GM12878 (cell line): Measurements from ENCODE around the gene FAM110A. TPM values are rescaled to one million over a fixed set of nuclear protein-coding genes. Genes with fewer than 3 reads are reported as not detected.

Source experiments
- ATAC-seq: fragments of 200-7000 bp; cut with Tn5 transposase; 3 replicates; pipeline ENCODE4 v1.9.1; 2020; ENCODE audit warnings: mild to moderate bottlenecking, moderate library complexity
- BruUV-seq: library from RNA; stranded (reverse); fragments of 400-500 nt; replicated peaks from 2 replicates; lab custom pipeline; 2021; lab: Mats Ljungman, UMichigan
- CTCF ChIA-PET: fragments of 300-600 bp; sonication (Branson Sonifier 250); formaldehyde crosslinking; extraction: SDS; loops from one replicate; lab custom pipeline; 2021; ENCODE audit warnings: inconsistent platforms; lab: Yijun Ruan, JAX
- POLR2A ChIA-PET: fragments of 350-600 bp; formaldehyde crosslinking; extraction: SDS; loops from one replicate; lab custom pipeline; 2021; ENCODE audit warnings: inconsistent platforms; lab: Charles Lee
- RAD21 ChIA-PET: fragments of 300-600 bp; sonication (Branson Sonifier 250); formaldehyde crosslinking; loops from one replicate; lab custom pipeline; 2023; ENCODE audit warnings: antibody characterized with exemption; ENCODE audit not compliant: unreplicated experiment; lab: Charles Lee
- SMC1A ChIA-PET: fragments of 300-600 bp; sonication (Branson Sonifier 250); formaldehyde crosslinking; loops from one replicate; lab custom pipeline; 2023; ENCODE audit not compliant: unreplicated experiment, uncharacterized antibody; lab: Charles Lee
- DNase-seq: peaks from one replicate; pipeline ENCODE4 v3.0.0-alpha.2; 2011; ENCODE audit warnings: low read depth, low spot score
- FAIRE-seq: peaks from 3 replicates; lab custom pipeline; 2011; peaks lifted over from hg19 to GRCh38; lab: Jason Lieb, UNC
- H2AFZ ChIP-seq: 2 replicates; pipeline ENCODE4 v1.6.0; 2011; ENCODE audit warnings: low read depth, low read length, control low read depth; ENCODE audit not compliant: control insufficient read depth
- H3K27ac ChIP-seq: 2 replicates; pipeline ENCODE4 v1.5.1; 2011; ENCODE audit warnings: control low read depth; ENCODE audit not compliant: control insufficient read depth, insufficient read depth
- H3K27me3 ChIP-seq, 2 experiments: replicated peaks in 1 of 2; 2 replicates each; pipeline versions ENCODE4 v1.6.0 to v1.6.1; 2011; ENCODE audit warnings: low read length in 1 of 2; ENCODE audit not compliant: control insufficient read depth in 2 of 2, insufficient read depth in 2 of 2
- H3K36me3 ChIP-seq, 2 experiments: 2 replicates each; pipeline ENCODE4 v1.5.1; 2011; ENCODE audit warnings: low read length in 1 of 2; ENCODE audit not compliant: control insufficient read depth in 2 of 2, insufficient read depth in 2 of 2
- H3K4me1 ChIP-seq: 2 replicates; pipeline ENCODE4 v1.6.1; 2011; ENCODE audit warnings: mild to moderate bottlenecking, low read length, moderate library complexity, mixed read lengths; ENCODE audit not compliant: control insufficient read depth, insufficient read depth
- H3K4me2 ChIP-seq: 2 replicates; pipeline ENCODE4 v1.6.0; 2011; ENCODE audit warnings: control low read depth; ENCODE audit not compliant: control insufficient read depth, insufficient read depth
- H3K4me3 ChIP-seq: fragments of 200-600 bp; sonication (generic); 2 replicates; pipeline ENCODE4 v1.5.1; 2016
- H3K79me2 ChIP-seq: 2 replicates; pipeline ENCODE4 v1.6.0; 2011; ENCODE audit warnings: low read length; ENCODE audit not compliant: control insufficient read depth, insufficient read depth
- H3K9ac ChIP-seq: 2 replicates; pipeline ENCODE4 v1.8.0; 2011; ENCODE audit warnings: low read length, control low read depth, mixed read lengths; ENCODE audit not compliant: control insufficient read depth, insufficient read depth
- H3K9me3 ChIP-seq: replicated peaks from 3 replicates; pipeline ENCODE4 v1.5.1; 2011; ENCODE audit warnings: mild to moderate bottlenecking, low read length; ENCODE audit not compliant: control insufficient read depth, insufficient read depth
- H4K20me1 ChIP-seq: 2 replicates; pipeline ENCODE4 v1.6.0; 2011; ENCODE audit not compliant: control insufficient read depth, insufficient read depth
- ATF7 ChIP-seq: fragments of 450-650 bp; IDR thresholded peaks from 2 replicates; pipeline ENCODE4 v1.6.1; 2016; ENCODE audit warnings: low read depth, mild to moderate bottlenecking
- CBX3 ChIP-seq: fragments of 200-600 bp; sonication (generic); IDR thresholded peaks from 2 replicates; pipeline ENCODE4 v1.6.1; 2016; ENCODE audit warnings: low read depth, borderline replicate concordance
- CBX5 ChIP-seq: sonication (generic); IDR thresholded peaks from 2 replicates; pipeline ENCODE4 v1.6.1; 2016; ENCODE audit warnings: low read depth, moderate library complexity, mild to moderate bottlenecking, inconsistent platforms
- FOXM1 ChIP-seq: IDR thresholded peaks from 2 replicates; pipeline ENCODE4 v1.6.1; 2012; ENCODE audit warnings: low read depth, mild to moderate bottlenecking, inconsistent platforms, low read length, moderate library complexity
- GATAD2B ChIP-seq: fragments of 450-650 bp; conservative IDR thresholded peaks from 2 replicates; pipeline ENCODE4 v1.6.1; 2017; ENCODE audit warnings: low read depth, mild to moderate bottlenecking, moderate library complexity
- IKZF2 ChIP-seq, 2 experiments: fragments of 450-650 bp; IDR thresholded peaks; 2 replicates each; pipeline ENCODE4 v1.6.1; 2017; ENCODE audit warnings: mild to moderate bottlenecking in 2 of 2, moderate library complexity in 2 of 2
- LARP7 ChIP-seq: fragments of 450-650 bp; IDR thresholded peaks from 2 replicates; pipeline ENCODE4 v1.6.1; 2017; ENCODE audit warnings: mild to moderate bottlenecking
- MYC ChIP-seq: IDR thresholded peaks from 2 replicates; pipeline ENCODE4 v1.6.1; 2011; ENCODE audit warnings: mild to moderate bottlenecking, low read length, moderate library complexity, inconsistent platforms; ENCODE audit not compliant: insufficient read depth, insufficient replicate concordance, insufficient read length, severe bottlenecking
- NFIC ChIP-seq: IDR thresholded peaks from 2 replicates; pipeline ENCODE4 v1.6.1; 2012; ENCODE audit warnings: low read depth, mild to moderate bottlenecking, inconsistent platforms, low read length, moderate library complexity
- RAD21 ChIP-seq: IDR thresholded peaks from 2 replicates; pipeline ENCODE4 v1.6.1; 2011; ENCODE audit warnings: mild to moderate bottlenecking, low read depth, low read length, moderate library complexity; ENCODE audit not compliant: insufficient read depth
- SMC3 ChIP-seq: IDR thresholded peaks from 2 replicates; pipeline ENCODE4 v1.6.1; 2011; ENCODE audit warnings: low read length, improper control_type of control experiment, borderline replicate concordance
- STAT1 ChIP-seq: fragments of 450-650 bp; conservative IDR thresholded peaks from 2 replicates; pipeline ENCODE4 v1.6.1; 2014; ENCODE audit warnings: antibody characterized with exemption, mild to moderate bottlenecking
- WGBS: methylation state at CpG from one replicate; pipeline ENCODE4 v1.1.6; 2016; ENCODE audit warnings: low lambda C conversion rate; ENCODE audit not compliant: insufficient replicate concordance, insufficient coverage; ENCODE audit errors: missing lambda C conversion rate; 5-methylcytosine and 5-hydroxymethylcytosine counted together
- in situ Hi-C: fragments of 300-500 bp; cut with MboI; formaldehyde crosslinking; loops from 9 replicates; pipeline ENCODE4 v1.14.3; 2018; ENCODE audit warnings: mixed read lengths
- intact Hi-C: fragments of 100-400 bp; cut with micrococcal nuclease; formaldehyde crosslinking; loops from one replicate; pipeline ENCODE4 v1.14.2; 2022; ENCODE audit not compliant: unreplicated experiment
- polyA plus RNA-seq, 11 experiments: library from polyadenylated mRNA; depleted of rRNA in 4 of 11; unstranded in 6 of 11; stranded (reverse) in 5 of 11; fragments of >200 nt; fragmentation: Nextera tagmentation in 4 of 11; fragmentation: Illumina TruSeq in 1 of 11; extraction: Ambion mirVana in 4 of 11; extraction: Trizol in 1 of 11; gene quantifications; 1 replicate in 1 of 11; 2 replicates in 10 of 11; pipeline versions ENCODE4 v1.2.1 to v1.2.3, GENCODE V29; 2011 to 2016; ENCODE audit warnings: inconsistent platforms in 2 of 11, missing spikeins in 2 of 11, low read depth in 1 of 11
- total RNA-seq, 4 experiments: library from RNA; depleted of rRNA in 3 of 4; stranded (reverse); fragments of >200 nt in 3 of 4; fragmentation: Illumina TruSeq in 1 of 4; extraction: Trizol in 1 of 4; gene quantifications; 2 replicates each; pipeline versions ENCODE4 v1.2.1 to v1.2.3, GENCODE V29; 2013 to 2021
- TF ChIP-seq, protein P1 (sequence below): fragments of 450-650 bp; IDR thresholded peaks from 2 replicates; pipeline ENCODE4 v1.6.1; 2017; ENCODE audit warnings: antibody characterized with exemption, mild to moderate bottlenecking, moderate library complexity
- TF ChIP-seq, protein P2 (sequence below): IDR thresholded peaks from 2 replicates; pipeline ENCODE4 v1.6.1; 2011; ENCODE audit warnings: borderline replicate concordance, low read depth, mild to moderate bottlenecking, moderate library complexity, low read length; ENCODE audit not compliant: insufficient read depth, poor library complexity, severe bottlenecking

FAM110A gene
- total and polyA plus RNA-seq, 10 of the 15 experiments (the other 5 are each of a cell fraction or from before 2014, with no cell fraction given): 1.1 to 14.8 (median 7.4) TPM

DNA sequence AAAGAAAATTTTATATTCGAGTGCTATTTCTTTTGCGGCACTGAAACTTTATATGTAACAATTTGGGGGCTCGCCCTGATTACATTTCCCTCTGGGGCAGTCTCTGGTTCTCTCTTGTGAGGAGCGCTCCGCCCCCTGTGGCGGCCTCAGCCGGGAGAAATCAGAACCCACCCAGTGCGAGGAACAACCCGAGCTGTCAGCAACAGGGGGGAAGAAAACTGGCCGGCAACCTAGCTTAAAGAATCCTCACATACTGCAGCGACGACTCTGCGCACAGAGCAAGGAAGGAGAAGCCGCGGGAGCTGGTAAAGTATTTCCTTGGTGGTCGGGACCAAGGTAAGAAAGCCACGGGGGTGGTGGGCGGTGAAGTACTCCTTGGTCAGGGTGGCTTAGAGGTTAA, 41.3 kb upstream of the FAM110A start:
- ChIA-PET CTCF (no interaction called here), SMC1A (no interaction called here), RAD21 (no interaction called here), POLR2A (no interaction called here)
- TF ChIP-seq LARP7 (no peak), NFIC (no peak)
- TF ChIP-seq, protein P1, sequence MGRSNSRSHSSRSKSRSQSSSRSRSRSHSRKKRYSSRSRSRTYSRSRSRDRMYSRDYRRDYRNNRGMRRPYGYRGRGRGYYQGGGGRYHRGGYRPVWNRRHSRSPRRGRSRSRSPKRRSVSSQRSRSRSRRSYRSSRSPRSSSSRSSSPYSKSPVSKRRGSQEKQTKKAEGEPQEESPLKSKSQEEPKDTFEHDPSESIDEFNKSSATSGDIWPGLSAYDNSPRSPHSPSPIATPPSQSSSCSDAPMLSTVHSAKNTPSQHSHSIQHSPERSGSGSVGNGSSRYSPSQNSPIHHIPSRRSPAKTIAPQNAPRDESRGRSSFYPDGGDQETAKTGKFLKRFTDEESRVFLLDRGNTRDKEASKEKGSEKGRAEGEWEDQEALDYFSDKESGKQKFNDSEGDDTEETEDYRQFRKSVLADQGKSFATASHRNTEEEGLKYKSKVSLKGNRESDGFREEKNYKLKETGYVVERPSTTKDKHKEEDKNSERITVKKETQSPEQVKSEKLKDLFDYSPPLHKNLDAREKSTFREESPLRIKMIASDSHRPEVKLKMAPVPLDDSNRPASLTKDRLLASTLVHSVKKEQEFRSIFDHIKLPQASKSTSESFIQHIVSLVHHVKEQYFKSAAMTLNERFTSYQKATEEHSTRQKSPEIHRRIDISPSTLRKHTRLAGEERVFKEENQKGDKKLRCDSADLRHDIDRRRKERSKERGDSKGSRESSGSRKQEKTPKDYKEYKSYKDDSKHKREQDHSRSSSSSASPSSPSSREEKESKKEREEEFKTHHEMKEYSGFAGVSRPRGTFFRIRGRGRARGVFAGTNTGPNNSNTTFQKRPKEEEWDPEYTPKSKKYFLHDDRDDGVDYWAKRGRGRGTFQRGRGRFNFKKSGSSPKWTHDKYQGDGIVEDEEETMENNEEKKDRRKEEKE: no peak
- no peak overlapping the region for H2AFZ ChIP-seq
- H3K9ac ChIP-seq: no peak overlapping the region
- no peak for FAIRE-seq
- no peak for DNase-seq
- WGBS: 60% methylated on average over 18 of the region's 18 CpGs
- no TSS peak for BruUV-seq
- no peak for ATAC-seq
- no peak overlapping the region for H3K4me3 ChIP-seq
- H3K4me1 ChIP-seq: no peaks in the 10 kb centered on the region
- no peaks in the 10 kb centered on the region; the same call in 2 of the 3 replicates for H3K9me3 ChIP-seq
- no peak overlapping the region for H3K4me2 ChIP-seq
- H3K36me3 ChIP-seq: no peaks in the 10 kb centered on the region
- no peaks in the 10 kb centered on the region for H3K79me2 ChIP-seq
- H4K20me1 ChIP-seq: no peaks in the 10 kb centered on the region
- H3K27ac ChIP-seq: no peak overlapping the region
- in situ Hi-C loops (no loop called here), intact Hi-C loops (no loop called here)
- no peaks in the 10 kb centered on the region; a peak in 1 of 4 replicates for H3K27me3 ChIP-seq

DNA sequence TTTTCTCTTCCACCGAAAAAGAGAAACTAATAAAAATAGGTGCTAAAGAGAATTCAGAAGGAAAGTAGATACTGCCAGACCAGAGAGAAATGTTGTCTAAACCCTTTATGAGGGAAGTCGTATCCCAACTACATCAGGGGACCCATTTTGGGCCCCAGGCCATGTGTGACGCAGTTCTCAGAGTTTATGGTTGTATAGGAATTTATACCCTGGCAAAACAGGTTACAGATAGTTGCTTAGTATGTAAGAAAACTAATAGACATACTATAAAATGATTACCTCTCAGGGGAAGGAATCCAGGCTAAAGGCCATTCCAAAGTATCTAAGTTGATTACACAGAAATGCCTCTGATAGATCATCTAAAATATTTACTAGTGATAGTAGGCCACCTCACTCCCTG, 36.6 kb upstream of the FAM110A start:
- ChIA-PET POLR2A (no interaction called here), SMC1A (no interaction called here), CTCF (no interaction called here), RAD21 (no interaction called here)
- Histone ChIP-seq H3K79me2 (no peaks in the 10 kb centered on the region), H2AFZ (no peak overlapping the region), H3K4me1 (no peaks in the 10 kb centered on the region), H3K4me2 (no peak overlapping the region), H4K20me1 (no peaks in the 10 kb centered on the region), H3K36me3 (no peaks in the 10 kb centered on the region), H3K27me3 (no peaks in the 10 kb centered on the region), H3K9ac (no peak overlapping the region), H3K27ac (no peak overlapping the region), H3K4me3 (no peak overlapping the region), H3K9me3 (no peaks in the 10 kb centered on the region; the same call in 2 of the 3 replicates)
- in situ Hi-C loops (no loop called here), intact Hi-C loops (no loop called here)
- BruUV-seq: no TSS peak
- WGBS: 22% methylated on average over 3 of the region's 3 CpGs
- FAIRE-seq (no peak), DNase-seq (no peak), ATAC-seq (no peak)
- no peak for TF ChIP-seq MYC
- TF ChIP-seq, protein P2, sequence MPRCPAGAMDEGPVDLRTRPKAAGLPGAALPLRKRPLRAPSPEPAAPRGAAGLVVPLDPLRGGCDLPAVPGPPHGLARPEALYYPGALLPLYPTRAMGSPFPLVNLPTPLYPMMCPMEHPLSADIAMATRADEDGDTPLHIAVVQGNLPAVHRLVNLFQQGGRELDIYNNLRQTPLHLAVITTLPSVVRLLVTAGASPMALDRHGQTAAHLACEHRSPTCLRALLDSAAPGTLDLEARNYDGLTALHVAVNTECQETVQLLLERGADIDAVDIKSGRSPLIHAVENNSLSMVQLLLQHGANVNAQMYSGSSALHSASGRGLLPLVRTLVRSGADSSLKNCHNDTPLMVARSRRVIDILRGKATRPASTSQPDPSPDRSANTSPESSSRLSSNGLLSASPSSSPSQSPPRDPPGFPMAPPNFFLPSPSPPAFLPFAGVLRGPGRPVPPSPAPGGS: no peak
- no peak for TF ChIP-seq FOXM1
- no peak for TF ChIP-seq CBX5
- TF ChIP-seq RAD21: no peak
- no peak for TF ChIP-seq LARP7
- TF ChIP-seq STAT1: no peak
- TF ChIP-seq GATAD2B: no peak
- TF ChIP-seq ATF7: no peak
- no peak for TF ChIP-seq SMC3
- TF ChIP-seq CBX3: no peak
- TF ChIP-seq IKZF2 (IDR thresholded peaks at IDR 0.05): no peak
